HG03139 (cell line): ENCODE measurements around the gene IKZF1.

Source experiments
- ATAC-seq: cut with Tn5 transposase; IDR thresholded peaks from one replicate; pipeline ENCODE4 v1.9.1; 2021; ENCODE audit not compliant: unreplicated experiment

Gene IKZF1

DNA sequence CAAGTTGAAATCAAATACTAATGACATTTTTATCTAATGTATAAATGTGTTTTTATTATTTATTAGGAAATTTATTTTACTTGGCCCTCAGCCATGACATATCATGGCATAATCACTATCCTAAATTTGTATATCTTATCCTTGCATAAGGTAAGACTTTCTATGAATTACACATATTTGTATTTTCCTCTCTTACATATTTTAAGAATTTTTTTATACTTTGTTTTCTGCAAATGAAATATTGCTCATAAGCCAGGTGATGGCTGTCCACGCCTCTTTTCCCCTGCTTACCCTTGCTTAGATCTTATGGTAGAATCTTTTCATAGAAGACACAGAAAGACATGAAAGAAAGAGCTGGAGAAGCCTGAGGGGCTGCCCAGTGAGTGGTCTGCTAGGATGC lies 48.2 kb downstream of the IKZF1 start:
- no peak for ATAC-seq

DNA sequence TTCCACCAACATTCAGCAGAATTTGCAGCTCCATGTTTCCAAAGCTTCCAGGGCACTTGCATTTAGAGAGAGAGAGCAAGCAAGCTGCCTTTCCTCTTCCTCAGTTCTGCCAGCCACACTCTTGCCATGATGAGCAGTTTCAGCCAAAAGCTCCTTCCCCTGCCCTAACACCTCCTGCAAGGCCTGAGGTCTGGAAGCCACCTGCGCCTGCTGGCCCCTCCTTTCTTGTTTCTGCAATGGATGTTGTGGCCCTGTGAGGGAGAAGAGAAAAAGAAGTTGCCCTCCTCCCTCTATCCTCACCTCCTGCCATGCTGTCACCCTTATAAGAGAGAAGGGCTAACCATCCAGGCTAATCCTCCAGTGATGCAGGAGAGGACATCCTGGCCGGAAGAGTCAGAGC lies 48.7 kb downstream of the IKZF1 start:
- ATAC-seq = no peak

DNA sequence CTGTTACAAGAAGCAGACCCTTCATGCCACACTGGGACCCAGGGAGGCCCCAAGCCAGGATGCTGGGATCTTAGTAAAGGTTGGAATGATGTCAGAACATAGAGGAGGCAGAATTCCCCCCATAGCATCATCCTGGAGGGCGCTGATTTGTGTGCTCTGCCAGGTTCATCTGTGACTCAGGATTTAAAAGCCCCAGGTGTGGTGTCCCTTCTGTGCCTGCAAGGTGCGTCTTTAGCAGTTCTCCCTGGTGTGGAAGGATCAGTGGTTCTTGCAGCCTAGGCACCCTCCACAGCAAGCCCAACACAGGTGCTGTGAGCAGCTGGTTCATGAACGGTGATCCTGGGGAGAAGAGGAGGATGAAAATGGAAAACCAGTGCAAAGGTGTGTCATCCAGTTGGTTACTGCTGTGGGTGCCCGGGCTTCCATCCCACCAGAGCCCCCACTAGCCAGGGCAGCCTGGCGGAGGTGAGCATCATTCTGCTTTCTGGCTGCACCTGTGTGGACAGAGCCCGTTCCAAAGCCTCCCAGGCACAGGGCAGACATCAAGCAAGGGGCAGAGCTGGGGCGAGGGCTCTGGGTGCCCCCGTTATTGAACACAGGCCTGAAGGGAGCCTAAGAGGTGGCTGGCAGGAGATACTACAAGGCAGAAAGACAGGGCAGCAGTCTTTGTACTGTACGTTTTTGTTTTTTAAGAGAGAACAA lies 49.5 kb downstream of the IKZF1 start:
- no peak for ATAC-seq

DNA sequence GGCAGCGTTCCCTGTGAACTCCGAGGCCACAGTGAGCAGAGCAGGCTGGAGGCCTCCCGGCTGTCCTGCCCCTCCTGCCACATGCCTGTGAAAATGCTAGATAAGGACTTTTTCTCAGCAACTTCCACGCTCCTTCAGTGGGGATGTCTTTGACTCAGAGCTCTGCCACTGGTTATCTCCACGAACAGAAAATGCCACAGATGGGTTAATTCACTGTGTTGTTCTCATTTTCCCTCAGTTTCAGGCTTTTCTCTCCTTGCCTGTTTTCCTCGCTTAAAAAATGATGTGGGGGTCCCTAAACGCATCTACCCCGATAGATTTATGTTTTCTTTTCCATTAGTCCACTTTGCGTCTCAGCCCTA lies 51.3 kb downstream of the IKZF1 start:
- no peak for ATAC-seq

DNA sequence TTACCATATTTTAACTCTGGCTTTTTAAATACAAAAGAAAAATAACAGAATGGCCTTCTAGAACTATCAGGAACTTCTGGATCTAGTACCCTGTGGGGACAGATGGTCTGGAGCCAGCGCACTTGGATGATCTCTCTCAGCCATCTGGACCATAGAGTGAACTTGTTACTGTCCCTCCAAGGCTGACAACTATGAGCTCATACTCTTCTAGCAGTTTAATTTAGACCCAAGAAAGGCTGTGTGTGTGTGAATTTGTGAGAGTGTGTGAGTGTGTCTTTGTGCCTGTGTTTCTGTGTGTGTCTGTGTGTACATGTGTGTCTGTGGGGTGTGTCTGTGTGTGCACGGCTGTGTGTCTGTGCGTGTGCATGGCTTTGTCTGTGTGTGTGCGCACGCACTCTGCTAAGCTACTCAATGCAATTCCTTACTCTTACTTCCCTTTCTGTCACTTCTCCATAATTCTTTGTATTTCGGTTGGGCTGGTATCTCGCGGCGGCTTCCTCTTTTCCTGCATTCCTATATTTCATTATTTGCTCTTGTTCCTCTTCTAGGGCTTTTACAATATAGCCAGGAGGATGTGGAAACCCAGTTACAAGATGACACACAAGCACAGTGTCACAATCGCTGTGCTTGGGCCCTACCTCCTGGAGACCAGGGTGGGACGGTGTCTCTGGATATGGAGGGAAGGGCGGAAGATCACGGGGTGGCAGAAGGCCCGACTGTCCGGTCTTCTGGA lies 51.9 kb downstream of the IKZF1 start:
- no peak for ATAC-seq

DNA sequence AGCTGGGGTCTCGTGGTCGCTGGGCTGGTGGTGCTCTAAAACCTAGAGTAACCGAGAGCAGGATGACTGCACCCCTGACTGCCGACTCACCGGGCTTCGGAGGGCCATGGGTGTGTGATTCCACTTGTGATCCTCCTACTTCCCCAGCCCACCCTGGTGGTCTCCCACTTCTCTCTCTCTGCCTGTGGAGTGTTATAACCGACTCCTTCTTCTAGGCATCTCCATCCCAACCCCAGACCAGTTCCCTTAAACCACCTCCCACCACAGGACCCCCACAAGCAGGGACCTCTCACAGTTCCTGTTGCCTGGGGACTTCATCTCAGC lies 52.4 kb downstream of the IKZF1 start:
- ATAC-seq = no peak

DNA sequence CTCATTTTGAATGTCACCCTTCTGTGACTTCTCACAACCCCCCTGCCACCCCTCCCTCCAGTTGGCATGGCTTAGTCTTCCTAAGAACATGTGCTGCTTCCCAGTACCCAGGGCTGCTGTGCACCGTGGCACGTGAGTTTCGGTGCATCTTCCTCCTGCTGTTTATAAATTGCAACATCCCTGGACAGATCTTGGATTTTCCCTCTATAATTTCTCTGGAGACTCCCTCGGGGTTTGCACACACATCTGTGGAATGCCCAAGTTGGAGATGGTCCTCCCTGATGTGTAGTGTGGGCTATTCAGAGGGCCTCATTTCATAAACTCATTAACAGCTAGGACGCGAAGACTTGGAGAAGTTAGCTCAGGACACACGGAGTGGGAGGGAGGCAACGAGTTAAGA lies 52.9 kb downstream of the IKZF1 start:
- no peak for ATAC-seq

DNA sequence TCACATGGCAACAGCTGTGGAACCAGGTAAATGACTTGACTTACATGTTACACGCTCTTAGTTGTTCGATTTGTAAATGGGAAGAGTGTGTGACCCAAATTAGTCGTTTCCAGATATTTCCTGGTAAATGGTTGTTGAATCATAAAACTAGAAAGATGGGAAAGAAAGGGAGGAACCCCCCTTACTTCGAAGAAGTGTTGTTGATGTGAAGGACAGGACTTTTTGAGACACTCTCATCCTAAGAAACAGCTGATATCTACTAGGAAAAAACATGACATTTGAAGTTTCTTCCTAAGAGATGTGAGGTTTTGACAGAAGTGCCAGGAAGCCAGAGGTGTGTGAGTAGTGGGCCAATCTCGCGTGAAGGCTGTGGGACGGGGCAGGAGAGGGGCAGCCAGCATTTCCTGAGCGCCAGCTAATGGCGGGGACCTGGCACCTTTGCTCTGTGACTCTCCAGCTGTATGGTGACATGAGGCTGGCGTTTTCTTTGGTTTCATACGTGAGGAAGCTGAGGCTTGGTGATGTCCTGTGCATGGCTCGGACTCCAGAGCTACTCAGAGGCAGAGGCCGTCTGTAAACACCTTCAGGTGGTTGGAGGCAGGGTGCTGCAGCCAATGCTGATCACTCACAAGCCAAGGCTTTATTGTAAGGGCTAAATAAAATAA lies 53.7 kb downstream of the IKZF1 start:
- no peak for ATAC-seq

DNA sequence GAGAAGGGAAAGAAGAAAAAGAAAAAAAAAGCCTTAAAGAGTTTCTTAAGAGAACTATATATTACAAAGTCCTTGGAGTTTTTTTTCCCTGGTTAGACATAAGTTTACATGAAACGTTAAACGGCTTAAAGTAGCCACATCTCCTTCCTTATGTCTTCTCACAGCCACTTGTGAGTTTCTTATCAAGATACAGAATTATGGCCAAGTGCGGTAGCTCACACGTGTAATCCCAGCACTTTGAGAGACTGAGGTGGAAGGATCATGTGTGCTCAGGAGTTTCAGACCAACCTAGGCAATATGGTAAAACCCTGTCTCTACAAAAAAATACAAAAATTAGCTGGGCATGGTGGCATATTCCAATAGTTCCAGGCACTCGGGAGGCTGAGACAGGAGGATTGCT lies 54.3 kb downstream of the IKZF1 start:
- no peak for ATAC-seq

DNA sequence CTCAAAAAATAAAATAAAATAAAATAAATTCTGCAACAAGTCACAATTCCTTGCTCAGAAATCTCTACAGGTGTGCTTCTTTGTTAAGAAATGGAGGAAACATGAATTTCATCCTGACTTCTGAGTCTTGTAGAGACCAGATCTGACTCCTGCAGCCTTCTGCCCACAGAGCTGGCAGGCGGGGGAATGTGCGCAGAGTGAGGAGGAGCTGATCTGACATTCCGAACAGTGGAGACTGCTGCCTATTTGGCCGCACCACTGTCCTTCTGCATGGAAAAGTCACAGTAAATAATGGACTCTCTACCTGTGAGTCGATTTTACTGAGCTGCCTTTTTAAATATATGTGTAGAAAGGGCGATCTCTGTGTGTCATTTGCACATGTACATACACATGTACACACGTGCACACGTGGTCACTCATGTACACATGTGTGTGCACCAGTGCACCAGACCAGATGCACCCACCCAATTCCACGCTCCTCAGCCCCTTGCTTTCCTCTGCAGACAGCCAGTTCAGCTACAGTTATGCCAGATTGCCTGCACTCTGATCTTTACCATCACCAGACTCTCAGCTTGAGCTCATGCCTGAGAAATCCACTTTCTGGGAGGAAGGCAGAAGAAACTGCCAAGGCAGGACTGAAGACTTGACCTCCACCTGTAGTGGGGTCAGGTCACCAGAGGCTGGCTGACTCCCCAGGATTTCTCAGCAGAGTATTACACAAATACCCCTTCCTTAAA lies 54.9 kb downstream of the IKZF1 start:
- ATAC-seq = no peak

DNA sequence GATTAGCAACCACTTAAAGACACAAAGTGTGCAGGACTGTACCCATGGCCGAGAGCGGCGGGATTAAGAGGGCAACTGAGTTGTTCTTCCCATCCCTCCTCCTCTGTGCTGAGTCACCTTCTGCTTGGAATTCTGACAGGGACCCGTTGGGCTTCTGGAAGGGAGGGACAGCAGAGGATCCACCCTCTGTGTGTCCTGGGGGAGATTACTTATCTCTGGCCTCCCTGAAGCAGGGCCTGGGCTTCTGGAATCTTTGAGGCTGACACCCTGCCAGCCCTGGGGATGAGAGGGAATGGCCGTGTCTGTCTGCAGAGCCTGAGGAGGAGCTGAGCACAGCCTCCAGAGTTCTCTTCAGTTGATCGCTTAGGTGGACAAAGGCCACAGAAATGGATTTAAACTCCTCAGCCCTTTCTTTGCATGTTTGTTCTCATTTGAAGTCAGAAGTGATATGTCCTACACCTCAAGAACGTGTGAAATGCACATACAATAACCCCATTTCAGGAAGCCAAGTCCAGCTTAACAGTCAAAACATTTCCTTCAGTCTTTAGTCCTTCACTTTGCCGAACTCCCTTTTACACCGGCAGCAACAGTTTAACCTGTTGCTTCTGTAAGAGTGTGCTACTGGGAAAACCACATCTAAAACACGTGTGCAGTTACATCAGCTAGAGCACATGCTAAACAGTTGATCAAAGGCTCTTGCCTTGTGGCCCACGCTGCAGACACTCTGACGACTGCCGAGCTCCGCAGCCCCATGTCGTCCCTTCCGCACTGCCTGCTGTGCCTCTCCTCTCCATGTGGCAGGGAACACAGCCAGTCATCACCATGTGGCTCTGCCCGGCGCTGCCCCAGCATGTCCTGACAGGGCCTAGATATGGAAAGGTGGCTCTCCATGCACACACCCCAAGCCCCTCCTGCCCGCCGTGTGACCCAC lies 55.7 kb downstream of the IKZF1 start:
- ATAC-seq = no peak

DNA sequence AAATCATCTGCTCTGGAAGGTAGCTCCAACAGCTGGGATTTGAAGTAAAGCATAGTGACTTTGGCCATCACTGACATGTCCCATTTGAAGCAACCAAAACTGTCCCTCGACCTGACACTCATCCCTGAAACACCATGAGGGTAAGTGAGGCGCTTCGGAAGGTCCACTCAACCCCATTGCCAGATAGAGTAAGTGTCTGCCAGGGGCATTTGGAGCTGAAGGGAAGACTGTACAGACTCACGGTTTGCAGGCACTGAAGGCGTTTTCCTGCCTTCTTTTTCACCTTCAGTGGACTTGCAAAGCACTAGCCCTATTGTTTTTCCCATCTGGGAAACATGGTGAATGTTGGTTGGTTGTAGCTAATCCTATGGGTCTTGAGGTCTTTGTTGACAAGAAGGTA lies 57.6 kb downstream of the IKZF1 start:
- no peak for ATAC-seq

DNA sequence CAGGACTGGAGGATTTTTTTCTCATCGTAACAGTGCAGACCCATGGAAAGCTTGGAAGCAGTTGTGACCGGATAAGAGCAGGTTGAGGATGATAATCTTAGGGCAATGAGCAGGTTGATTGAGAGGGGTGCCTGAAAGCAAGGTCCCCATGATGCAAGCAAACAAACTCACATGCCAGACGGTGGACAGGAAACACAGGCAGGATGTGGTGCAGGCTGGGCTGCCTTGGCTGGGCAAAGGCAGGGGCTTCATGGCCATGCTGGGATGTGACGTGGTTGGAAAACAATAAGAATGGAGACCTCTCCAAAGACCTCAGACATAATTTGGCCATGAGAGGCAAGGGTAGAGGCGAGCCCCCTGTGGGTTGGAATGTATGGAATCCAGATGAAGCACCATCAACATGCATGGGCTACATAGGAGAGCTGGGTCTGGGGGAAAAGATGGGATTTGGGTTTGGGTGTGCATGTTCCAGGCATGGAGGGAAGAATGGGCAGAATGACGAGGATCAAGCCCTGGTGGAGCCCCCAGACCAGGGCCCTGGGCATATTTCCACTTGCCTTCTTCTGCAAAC lies 58.3 kb downstream of the IKZF1 start:
- ATAC-seq = no peak

DNA sequence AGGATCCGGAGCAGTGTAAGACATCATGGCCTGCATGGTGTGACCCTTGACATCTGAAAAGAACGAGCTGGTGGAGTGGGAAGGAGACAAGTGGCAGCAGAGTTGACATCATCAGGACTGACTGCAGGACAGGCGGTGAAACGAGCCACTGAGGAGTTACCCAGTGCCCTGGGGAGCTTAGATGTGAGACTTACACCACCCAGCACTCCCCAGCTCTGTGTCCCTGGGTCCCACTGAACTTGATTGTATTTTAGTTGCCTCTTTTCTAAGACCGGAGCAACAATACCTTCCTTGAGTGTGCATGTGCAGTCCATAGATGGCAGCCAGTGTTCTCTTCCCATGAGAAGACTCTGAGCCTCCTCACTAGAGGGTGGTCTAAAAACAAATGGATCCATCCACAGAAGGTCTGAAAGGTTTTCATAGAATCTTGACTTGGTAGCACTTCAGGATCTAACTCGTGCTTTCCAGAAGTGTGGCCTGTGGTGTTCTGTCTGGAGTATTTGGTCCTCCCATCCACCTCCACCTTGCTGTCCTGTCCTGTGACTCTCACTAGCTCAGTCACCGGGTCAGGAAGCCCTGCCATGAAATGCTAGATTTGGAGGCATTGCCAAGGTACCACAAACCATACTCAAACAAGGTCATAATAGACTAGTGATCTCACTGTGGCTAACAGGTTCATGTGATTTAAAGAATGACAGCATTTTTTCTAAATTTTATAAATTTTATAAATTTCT lies 59.0 kb downstream of the IKZF1 start:
- ATAC-seq = no peak

DNA sequence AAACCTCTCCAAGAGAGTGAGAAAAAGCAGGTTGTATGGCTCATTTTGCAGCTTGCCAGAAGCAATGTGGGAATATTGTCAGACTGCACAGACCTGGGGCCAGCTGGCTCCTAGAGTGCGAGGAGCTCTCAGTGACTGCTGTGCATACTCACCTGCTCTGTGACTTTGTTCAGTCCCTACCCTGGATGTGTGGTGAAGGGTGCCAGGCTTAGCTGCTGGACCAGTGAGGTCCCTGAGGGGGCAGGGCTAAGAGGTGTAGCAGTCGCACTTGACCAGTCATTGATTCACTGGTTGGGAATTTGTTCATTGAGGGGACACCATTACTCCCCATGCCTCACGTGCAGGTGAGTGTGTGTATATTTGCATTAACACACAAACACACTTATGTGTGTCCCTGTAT lies 60.1 kb downstream of the IKZF1 start:
- ATAC-seq = no peak

DNA sequence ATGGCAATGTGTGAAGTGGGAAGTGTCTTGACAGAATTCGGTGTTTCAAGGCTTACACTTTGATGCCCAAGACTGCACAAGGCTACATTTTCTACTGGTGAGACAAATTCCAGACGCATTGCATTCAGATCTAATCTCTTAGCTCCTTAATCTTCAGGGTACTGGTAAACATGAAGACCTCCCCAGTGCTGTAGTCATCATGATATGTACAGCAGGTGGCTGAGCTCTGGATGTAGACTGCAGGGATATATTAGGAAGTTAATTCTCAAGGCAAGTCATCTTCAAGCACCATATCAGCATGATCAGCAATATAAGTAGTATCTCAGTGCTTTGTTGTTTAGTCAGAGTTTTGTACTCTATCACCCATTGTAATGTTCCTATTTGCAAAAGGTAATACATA lies 61.8 kb downstream of the IKZF1 start:
- no peak for ATAC-seq

DNA sequence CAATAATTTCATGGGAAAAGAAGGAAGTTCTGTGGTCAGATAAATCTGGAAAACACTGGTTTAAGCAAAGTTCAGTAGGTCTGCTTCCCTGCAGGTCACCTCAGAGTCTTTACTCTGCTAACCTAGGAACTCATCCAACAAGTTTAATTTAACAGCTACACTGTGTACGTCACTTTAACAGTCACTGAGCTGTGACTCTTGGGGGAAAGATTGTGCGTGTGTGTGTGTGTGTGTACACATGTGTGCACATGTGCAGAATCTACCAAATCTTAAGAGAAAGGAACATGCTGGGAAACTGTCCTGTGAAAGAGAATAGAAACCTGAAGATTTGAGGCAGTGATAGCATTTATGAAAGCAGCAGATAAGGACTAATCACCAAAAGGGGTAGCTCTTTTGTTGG lies 62.6 kb downstream of the IKZF1 start:
- ATAC-seq = no peak

DNA sequence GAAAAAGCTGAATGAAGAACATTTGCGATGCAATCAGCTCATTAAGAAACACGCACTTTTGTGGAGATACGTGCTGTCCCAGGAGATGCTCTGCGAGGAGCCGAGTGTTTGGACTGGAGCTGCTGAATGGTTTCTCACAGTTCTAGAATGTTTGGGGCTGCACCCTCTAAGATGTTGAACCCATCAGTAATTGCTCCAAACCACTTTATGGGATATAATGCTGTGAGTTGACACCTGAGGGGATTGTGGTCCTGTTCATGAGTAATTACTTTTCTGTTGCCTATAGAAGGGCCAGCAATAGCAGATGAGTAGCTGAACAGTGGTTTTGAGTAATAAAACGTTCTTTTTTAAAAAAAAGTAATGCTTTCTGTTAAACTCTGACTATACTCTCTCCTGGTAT lies 63.1 kb downstream of the IKZF1 start:
- ATAC-seq = no peak

DNA sequence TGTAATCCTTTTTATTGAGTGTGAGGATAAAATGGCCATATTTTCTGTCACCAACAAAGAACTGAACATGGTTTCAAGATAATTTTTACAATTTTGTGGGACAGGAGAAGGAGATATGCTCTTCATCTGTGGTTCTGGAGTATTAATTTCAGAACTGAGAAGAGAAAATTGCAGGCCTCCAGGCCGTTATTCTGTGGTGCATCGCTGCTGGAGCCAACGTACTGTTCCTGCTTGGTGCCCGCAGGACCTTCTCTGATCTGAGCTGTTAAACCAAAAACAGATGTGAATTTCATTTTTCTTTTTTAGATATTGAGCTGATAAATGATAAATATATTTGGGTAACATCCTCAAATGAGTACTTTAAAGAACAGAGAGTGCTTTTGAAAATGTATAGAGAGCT lies 63.9 kb downstream of the IKZF1 start:
- ATAC-seq = no peak
